ENCODE results near the gene TMEM52. TPM values are rescaled to one million over a fixed set of nuclear protein-coding genes. Genes with fewer than 3 reads are reported as not detected.

TMEM52 gene
- total and polyA plus RNA-seq, 4 donors = 1.7 to 9.0 (median 5.2) TPM

DNA sequence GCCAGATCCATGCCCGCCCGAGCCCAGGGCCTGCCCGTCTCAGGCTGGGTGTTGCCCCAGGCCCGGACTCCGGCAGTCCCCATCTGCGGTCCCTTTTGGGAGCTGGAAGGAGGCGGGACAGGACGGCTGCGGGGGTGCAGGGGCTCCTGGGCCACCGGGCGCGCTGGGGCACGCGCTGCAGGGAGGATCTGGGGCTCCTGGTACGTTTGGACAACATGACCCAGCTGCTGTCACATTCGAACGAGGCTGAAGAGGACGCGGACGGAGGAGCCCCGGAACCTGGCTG lies 10.6 kb downstream of the TMEM52 start:
- 9% methylated on average over 21 of the region's 21 CpGs for WGBS (ENCODE audit: insufficient coverage)
- Histone ChIP-seq H3K36me3 (ENCODE audit: control insufficient read depth, insufficient read depth, low read length) (peaks cover 11% of the 10 kb centered on the region), H3K27me3 (ENCODE audit: control insufficient read depth, insufficient read depth, low read length) (no peaks in the 10 kb centered on the region), H3K9me3 (ENCODE audit: control insufficient read depth, insufficient read depth, low read length) (no peaks in the 10 kb centered on the region), H3K4me3 (ENCODE audit: low read depth, low read length) (peak overlapping the region; percentile 42), H3K27ac (ENCODE audit: low read depth, low read length) (peak overlapping the region; percentile 61), H3K4me1 (ENCODE audit: control insufficient read depth, insufficient read depth, low read length) (peaks cover 37% of the 10 kb centered on the region)
- DNase-seq (ENCODE audit: low read depth in 4 of 6, low spot score in 6 of 6) = no peak

DNA sequence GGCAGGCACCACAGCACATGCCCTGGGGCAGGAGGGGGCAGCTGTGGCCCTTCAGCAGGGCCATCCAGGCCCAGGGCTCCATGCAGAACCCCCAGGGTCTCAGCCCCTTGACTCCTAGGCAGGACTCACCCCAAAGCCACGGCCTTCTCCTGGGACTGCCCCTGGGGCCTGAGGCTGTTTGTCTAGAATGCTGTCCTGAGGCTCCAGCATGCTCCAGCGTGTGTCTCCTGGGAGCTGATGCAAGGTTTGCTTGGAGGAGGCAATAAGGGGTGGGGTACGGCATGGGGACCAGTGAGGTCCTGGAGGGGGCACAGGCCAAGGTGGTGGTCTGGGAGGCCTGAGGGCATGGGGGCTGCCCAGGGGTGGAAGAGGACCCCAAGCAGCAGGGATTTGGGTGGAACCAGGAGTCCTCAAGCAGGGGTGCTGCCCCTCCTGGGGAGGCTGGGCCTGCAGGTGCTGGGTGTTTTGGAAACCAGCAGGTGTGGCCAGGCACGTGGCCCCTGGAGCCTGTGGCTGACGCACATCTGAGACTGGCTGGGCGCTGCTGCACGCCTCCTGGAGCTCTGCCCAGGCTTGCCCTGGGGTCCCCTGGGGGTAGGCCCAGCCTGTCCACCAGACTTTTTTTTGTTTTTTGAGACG lies 11.9 kb downstream of the TMEM52 start:
- H3K27ac ChIP-seq (ENCODE audit: low read depth, low read length) = no peak overlapping the region
- no peak for DNase-seq (ENCODE audit: low read depth in 4 of 6, low spot score in 6 of 6)
- 89% methylated on average over 7 of the region's 8 CpGs for WGBS (ENCODE audit: insufficient coverage)
- H3K36me3 ChIP-seq (ENCODE audit: control insufficient read depth, insufficient read depth, low read length) = peaks cover 11% of the 10 kb centered on the region
- H3K4me1 ChIP-seq (ENCODE audit: control insufficient read depth, insufficient read depth, low read length) = peaks cover 37% of the 10 kb centered on the region
- H3K4me3 ChIP-seq (ENCODE audit: low read depth, low read length) = no peak overlapping the region
- no peaks in the 10 kb centered on the region for H3K27me3 ChIP-seq (ENCODE audit: control insufficient read depth, insufficient read depth, low read length)
- H3K9me3 ChIP-seq (ENCODE audit: control insufficient read depth, insufficient read depth, low read length) = no peaks in the 10 kb centered on the region

DNA sequence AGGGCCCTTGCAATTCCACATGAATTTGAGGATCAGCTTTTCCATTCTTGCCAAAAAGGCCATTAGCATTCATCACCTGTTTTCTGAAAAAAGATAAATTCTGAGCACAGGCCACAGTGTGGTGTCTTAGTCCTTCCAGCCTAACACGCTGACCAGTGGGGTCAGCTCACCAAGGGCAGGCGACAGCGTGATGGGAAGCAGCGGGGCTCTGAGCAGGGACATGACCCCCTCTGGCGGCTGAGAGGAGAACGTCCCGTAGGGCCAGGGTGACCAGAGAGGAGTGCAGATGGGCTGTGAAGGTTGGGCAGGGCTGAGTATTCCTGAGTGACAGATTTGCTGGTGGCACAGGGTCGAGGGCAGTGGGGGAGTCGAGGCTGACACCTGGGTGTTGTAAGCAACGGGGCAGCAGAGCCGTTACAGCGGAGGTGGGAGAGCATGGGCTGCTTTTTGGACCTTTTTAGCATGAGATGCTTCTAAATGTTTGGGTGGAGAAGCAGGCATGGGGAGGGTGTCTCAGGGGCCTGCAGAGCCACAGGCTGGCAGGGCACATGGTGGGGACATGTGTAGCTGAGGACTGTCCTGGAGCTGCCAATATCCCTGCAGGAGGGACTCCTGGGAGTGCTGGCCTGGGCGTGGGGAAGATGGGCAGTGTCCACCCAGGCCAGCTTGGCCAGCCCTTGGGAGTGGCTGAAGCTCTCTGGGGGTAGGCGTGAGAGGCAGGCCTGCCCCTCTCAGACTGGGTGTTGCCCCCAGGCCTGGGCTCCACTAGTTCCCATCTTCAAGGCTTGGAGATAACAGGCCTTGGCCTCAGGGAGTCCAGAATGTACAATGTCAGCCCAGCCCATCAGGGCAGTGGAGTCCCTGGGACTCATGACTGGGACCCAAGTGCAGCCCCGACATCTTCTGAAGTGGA lies 12.6 kb downstream of the TMEM52 start:
- DNase-seq (ENCODE audit: low read depth in 4 of 6, low spot score in 6 of 6) = peak in 3 of 6 donors; percentile 63 to 88 (median 87)
- H3K27ac ChIP-seq (ENCODE audit: low read depth, low read length) = no peak overlapping the region
- H3K36me3 ChIP-seq (ENCODE audit: control insufficient read depth, insufficient read depth, low read length) = peaks cover 11% of the 10 kb centered on the region
- WGBS (ENCODE audit: insufficient coverage) = 29% methylated on average over 15 of the region's 15 CpGs
- H3K4me3 ChIP-seq (ENCODE audit: low read depth, low read length) = no peak overlapping the region
- H3K9me3 ChIP-seq (ENCODE audit: control insufficient read depth, insufficient read depth, low read length) = no peaks in the 10 kb centered on the region
- no peaks in the 10 kb centered on the region for H3K27me3 ChIP-seq (ENCODE audit: control insufficient read depth, insufficient read depth, low read length)
- H3K4me1 ChIP-seq (ENCODE audit: control insufficient read depth, insufficient read depth, low read length) = peaks cover 37% of the 10 kb centered on the region

DNA sequence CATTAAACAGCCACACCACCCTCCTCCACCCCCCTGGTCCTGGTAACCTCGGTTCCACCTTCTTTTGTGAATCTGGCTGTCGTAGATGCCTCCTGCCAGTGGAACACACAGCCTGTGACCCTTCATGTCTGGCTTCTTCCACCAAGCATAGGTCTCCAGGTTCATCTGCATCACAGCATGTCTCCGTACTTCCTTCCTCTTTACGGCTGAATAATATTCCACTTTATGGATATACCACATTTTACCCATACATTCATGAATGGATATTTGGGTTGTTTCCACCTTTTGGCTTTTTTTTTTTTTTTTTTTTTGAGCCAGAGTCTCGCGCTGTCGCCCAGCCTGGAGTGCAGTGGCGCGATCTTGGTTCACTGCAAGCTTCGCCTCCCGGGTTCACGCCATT lies 15.9 kb downstream of the TMEM52 start:
- Histone ChIP-seq H3K9me3 (ENCODE audit: control insufficient read depth, insufficient read depth, low read length) (no peaks in the 10 kb centered on the region), H3K36me3 (ENCODE audit: control insufficient read depth, insufficient read depth, low read length) (peaks cover 11% of the 10 kb centered on the region), H3K27ac (ENCODE audit: low read depth, low read length) (no peak overlapping the region), H3K27me3 (ENCODE audit: control insufficient read depth, insufficient read depth, low read length) (no peaks in the 10 kb centered on the region), H3K4me1 (ENCODE audit: control insufficient read depth, insufficient read depth, low read length) (peaks cover 28% of the 10 kb centered on the region), H3K4me3 (ENCODE audit: low read depth, low read length) (no peak overlapping the region)
- DNase-seq (ENCODE audit: low read depth in 4 of 6, low spot score in 6 of 6) = no peak
- WGBS (ENCODE audit: insufficient coverage) = 88% methylated on average over 2 of the region's 12 CpGs

DNA sequence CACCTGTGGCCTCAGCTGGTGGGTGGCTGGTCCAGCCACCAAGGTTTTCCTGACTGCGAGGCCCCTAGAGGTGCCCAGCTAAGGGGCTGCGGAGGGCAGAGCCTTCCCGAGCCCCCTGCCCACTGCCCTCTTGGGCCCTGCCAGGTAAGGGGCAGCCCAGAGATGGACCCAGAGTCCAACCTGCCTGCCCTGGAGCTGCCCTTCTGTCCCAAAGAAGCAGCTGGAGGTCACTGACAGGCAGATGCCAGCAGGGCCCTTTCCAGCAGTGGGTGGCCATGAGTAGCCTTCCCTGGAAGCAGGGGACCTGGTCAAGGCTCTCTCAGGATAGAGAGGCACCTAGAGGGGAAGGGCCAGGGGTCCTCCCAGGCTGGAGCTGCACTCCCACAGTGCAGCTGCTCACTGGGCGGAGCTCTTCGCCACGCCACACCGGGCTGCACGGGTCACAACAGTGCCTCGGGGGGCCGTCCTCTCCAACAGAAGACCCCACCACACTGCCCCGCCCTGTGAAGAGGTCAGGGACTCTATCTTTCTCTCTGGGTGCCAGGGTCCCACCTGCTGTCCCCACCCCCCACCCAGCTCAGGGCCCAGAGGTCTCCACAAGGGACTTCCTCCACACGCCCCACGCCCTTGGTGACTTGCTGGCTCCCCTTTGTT lies 17.3 kb downstream of the TMEM52 start:
- H3K27me3 ChIP-seq (ENCODE audit: control insufficient read depth, insufficient read depth, low read length) = no peaks in the 10 kb centered on the region
- H3K4me1 ChIP-seq (ENCODE audit: control insufficient read depth, insufficient read depth, low read length) = peaks cover 15% of the 10 kb centered on the region
- peaks cover 3% of the 10 kb centered on the region for H3K36me3 ChIP-seq (ENCODE audit: control insufficient read depth, insufficient read depth, low read length)
- 79% methylated on average over 7 of the region's 13 CpGs for WGBS (ENCODE audit: insufficient coverage)
- no peaks in the 10 kb centered on the region for H3K9me3 ChIP-seq (ENCODE audit: control insufficient read depth, insufficient read depth, low read length)
- no peak overlapping the region for H3K4me3 ChIP-seq (ENCODE audit: low read depth, low read length)
- H3K27ac ChIP-seq (ENCODE audit: low read depth, low read length) = no peak overlapping the region
- no peak for DNase-seq (ENCODE audit: low read depth in 4 of 6, low spot score in 6 of 6)

DNA sequence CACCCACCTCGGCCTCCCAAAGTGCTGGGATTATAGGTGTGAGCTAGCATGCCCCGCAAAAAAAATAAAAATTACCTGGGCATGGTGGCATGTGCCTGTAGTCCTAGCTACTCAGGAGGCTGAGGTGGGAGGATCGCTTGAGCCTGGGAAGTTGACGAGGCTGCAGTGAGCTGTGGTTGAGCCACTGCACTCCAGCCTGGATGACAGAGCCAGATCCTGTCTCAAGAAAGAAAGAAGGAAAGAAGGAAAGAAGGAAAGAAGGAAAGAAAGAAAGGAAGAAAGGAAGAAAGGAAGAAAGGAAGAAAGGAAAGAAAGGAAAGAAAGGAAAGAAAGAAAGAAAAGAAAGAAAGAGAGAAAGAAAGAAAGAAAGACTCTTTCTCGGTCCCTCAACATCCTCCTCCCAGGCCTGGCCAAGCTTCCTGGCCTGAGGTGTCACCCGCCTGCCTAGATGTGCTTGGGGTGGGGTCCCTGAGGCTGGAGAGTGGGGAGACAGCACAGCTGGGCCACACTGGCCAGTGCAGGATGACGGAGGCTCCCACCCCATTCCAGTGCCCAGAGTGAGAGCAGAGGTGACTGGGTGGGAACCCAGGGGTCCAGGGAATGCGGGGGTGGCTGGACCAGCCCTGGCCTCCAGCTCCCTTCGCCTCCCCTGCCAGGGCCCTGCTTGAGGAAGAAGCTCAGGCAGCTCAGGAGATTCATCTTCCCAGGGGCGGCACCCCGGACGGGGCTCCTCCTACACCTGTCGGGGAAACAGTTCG lies 18.0 kb downstream of the TMEM52 start:
- H3K36me3 ChIP-seq (ENCODE audit: control insufficient read depth, insufficient read depth, low read length) = no peaks in the 10 kb centered on the region
- DNase-seq (ENCODE audit: low read depth in 4 of 6, low spot score in 6 of 6) = no peak
- no peak overlapping the region for H3K4me3 ChIP-seq (ENCODE audit: low read depth, low read length)
- H3K27ac ChIP-seq (ENCODE audit: low read depth, low read length) = no peak overlapping the region
- no peaks in the 10 kb centered on the region for H3K27me3 ChIP-seq (ENCODE audit: control insufficient read depth, insufficient read depth, low read length)
- no peaks in the 10 kb centered on the region for H3K9me3 ChIP-seq (ENCODE audit: control insufficient read depth, insufficient read depth, low read length)
- H3K4me1 ChIP-seq (ENCODE audit: control insufficient read depth, insufficient read depth, low read length) = peaks cover 8% of the 10 kb centered on the region
- 90% methylated on average over 10 of the region's 14 CpGs for WGBS (ENCODE audit: insufficient coverage)

DNA sequence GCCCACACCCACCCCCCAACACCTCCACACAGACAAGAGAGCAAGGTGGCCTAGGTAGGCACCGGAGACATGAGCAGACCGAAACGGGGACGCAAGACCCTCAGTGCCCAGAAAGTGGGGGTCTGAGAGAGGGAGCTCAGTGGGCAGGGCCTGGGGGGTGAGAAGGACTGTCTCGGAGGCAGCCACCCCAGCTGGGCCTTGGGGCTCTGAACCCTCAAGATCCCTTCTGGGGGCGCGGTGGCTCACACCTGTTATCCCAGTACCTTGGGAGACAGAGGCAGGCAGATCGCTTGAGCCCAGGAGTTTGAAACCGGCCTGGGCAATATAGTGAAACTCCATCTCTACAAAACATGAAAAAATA lies 19.1 kb downstream of the TMEM52 start:
- no peak overlapping the region for H3K4me3 ChIP-seq (ENCODE audit: low read depth, low read length)
- peaks cover 13% of the 10 kb centered on the region for H3K4me1 ChIP-seq (ENCODE audit: control insufficient read depth, insufficient read depth, low read length)
- H3K27me3 ChIP-seq (ENCODE audit: control insufficient read depth, insufficient read depth, low read length) = no peaks in the 10 kb centered on the region
- no peak overlapping the region for H3K27ac ChIP-seq (ENCODE audit: low read depth, low read length)
- H3K36me3 ChIP-seq (ENCODE audit: control insufficient read depth, insufficient read depth, low read length) = no peaks in the 10 kb centered on the region
- no peak for DNase-seq (ENCODE audit: low read depth in 4 of 6, low spot score in 6 of 6)
- H3K9me3 ChIP-seq (ENCODE audit: control insufficient read depth, insufficient read depth, low read length) = no peaks in the 10 kb centered on the region
- 97% methylated on average over 5 of the region's 9 CpGs for WGBS (ENCODE audit: insufficient coverage)

DNA sequence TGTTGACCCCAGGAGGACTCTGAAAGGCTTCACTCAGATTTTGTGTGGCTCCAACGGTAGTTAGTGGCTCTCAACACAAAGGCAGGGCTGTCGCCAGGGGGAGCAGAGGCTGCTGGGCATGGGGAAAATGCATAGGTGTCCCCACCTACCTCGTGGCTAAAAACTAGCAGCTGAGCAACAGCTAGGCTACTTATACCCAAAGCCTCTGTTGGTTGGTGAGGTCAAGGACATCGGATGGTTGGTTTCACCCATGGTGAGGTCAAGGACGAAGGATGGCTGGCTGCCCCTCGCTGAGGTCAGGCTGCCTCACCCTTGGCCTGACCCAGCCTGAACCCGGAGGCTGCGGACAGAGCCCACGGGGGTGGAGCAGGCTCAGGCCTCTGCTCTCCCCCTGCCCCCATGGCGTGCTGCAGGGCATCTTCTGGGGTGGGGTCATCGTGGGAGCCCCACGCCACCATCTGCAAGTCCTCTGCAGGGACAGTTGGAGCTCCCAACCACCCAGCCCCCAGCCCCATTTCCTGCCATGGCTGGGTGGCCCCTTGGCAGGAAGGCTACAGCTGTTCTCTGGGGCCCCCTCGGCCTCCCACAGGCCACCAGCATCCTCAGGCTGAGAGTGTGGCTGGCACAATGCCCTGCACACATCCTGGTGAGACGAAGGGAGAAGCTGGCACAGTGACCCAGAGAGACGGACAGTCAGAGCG lies 19.7 kb downstream of the TMEM52 start:
- Histone ChIP-seq H3K36me3 (ENCODE audit: control insufficient read depth, insufficient read depth, low read length) (no peaks in the 10 kb centered on the region), H3K27ac (ENCODE audit: low read depth, low read length) (no peak overlapping the region), H3K27me3 (ENCODE audit: control insufficient read depth, insufficient read depth, low read length) (no peaks in the 10 kb centered on the region), H3K4me3 (ENCODE audit: low read depth, low read length) (no peak overlapping the region), H3K9me3 (ENCODE audit: control insufficient read depth, insufficient read depth, low read length) (no peaks in the 10 kb centered on the region), H3K4me1 (ENCODE audit: control insufficient read depth, insufficient read depth, low read length) (peaks cover 18% of the 10 kb centered on the region)
- DNase-seq (ENCODE audit: low read depth in 4 of 6, low spot score in 6 of 6) = no peak
- 62% methylated on average over 12 of the region's 16 CpGs for WGBS (ENCODE audit: insufficient coverage)
